H9 (cell line): ENCODE measurements around the gene BRD3OS. TPM values are rescaled to one million over a fixed set of nuclear protein-coding genes. Genes with fewer than 3 reads are reported as not detected.

Source experiments
- DNase-seq: peaks from one replicate; pipeline ENCODE4 v3.0.0-alpha.2; 2017
- H2AFZ ChIP-seq: one replicate; pipeline ENCODE4 v1.6.1; 2013; ENCODE audit warnings: mild to moderate bottlenecking, low read length, control low read depth, moderate library complexity
- H2AK5ac ChIP-seq: 2 replicates; pipeline ENCODE4 v1.6.1; 2013; ENCODE audit warnings: low read length, control low read depth, mixed read lengths; ENCODE audit not compliant: insufficient read length
- H2BK120ac ChIP-seq: one replicate; pipeline ENCODE4 v1.6.1; 2013; ENCODE audit warnings: low read depth, mild to moderate bottlenecking, low read length, control low read depth, inconsistent platforms; ENCODE audit not compliant: poor library complexity, severe bottlenecking
- H2BK12ac ChIP-seq: 2 replicates; pipeline ENCODE4 v1.6.1; 2013; ENCODE audit warnings: low read length, control low read depth, mixed read lengths, low read depth; ENCODE audit not compliant: insufficient read length
- H2BK15ac ChIP-seq: 2 replicates; pipeline ENCODE4 v1.6.1; 2013; ENCODE audit warnings: low read depth, low read length, control low read depth
- H2BK20ac ChIP-seq: one replicate; pipeline ENCODE4 v1.6.1; 2013; ENCODE audit warnings: low read depth, mild to moderate bottlenecking, low read length, control low read depth, inconsistent platforms; ENCODE audit not compliant: poor library complexity, severe bottlenecking
- H2BK5ac ChIP-seq: 2 replicates; pipeline ENCODE4 v1.6.1; 2013; ENCODE audit warnings: low read length, control low read depth, mixed read lengths; ENCODE audit not compliant: insufficient read length
- H3K14ac ChIP-seq: 2 replicates; pipeline ENCODE4 v1.6.1; 2013; ENCODE audit warnings: low read length, control low read depth; ENCODE audit not compliant: insufficient read depth
- H3K18ac ChIP-seq: 2 replicates; pipeline ENCODE4 v1.6.1; 2013; ENCODE audit warnings: low read depth, mild to moderate bottlenecking, mixed read lengths, low read length, control low read depth; ENCODE audit not compliant: insufficient read length
- H3K23ac ChIP-seq: 2 replicates; pipeline ENCODE4 v1.6.1; 2013; ENCODE audit warnings: low read length, control low read depth, mixed read lengths, low read depth; ENCODE audit not compliant: insufficient read length
- H3K23me2 ChIP-seq: 2 replicates; pipeline ENCODE4 v1.6.1; 2013; ENCODE audit warnings: low read depth, mild to moderate bottlenecking, mixed read lengths, low read length, control low read depth; ENCODE audit not compliant: insufficient read length, poor library complexity, severe bottlenecking
- H3K27ac ChIP-seq: 2 replicates; pipeline ENCODE4 v1.5.1; 2013; ENCODE audit warnings: low read length, control low read depth, mixed read lengths, low read depth; ENCODE audit not compliant: insufficient read length
- H3K27me3 ChIP-seq: 2 replicates; pipeline ENCODE4 v1.6.1; 2013; ENCODE audit warnings: low read length, control low read depth, inconsistent platforms; ENCODE audit not compliant: insufficient read depth
- H3K4ac ChIP-seq: 2 replicates; pipeline ENCODE4 v1.6.1; 2013; ENCODE audit warnings: low read depth, mild to moderate bottlenecking, control low read depth, inconsistent platforms, low read length, moderate library complexity
- H3K4me1 ChIP-seq: 2 replicates; pipeline ENCODE4 v1.6.1; 2013; ENCODE audit warnings: low read length, control low read depth, inconsistent platforms; ENCODE audit not compliant: insufficient read depth
- H3K4me2 ChIP-seq: 2 replicates; pipeline ENCODE4 v1.6.1; 2013; ENCODE audit warnings: low read length, control low read depth, mixed read lengths; ENCODE audit not compliant: insufficient read length, insufficient read depth
- H3K56ac ChIP-seq: 2 replicates; pipeline ENCODE4 v1.6.1; 2013; ENCODE audit warnings: low read depth, mild to moderate bottlenecking, mixed read lengths, low read length, control low read depth; ENCODE audit not compliant: insufficient read length
- H3K79me1 ChIP-seq: 2 replicates; pipeline ENCODE4 v1.6.1; 2013; ENCODE audit warnings: low read depth, mild to moderate bottlenecking, moderate library complexity, low read length, control low read depth, inconsistent platforms; ENCODE audit not compliant: insufficient read depth, poor library complexity, severe bottlenecking
- H3K79me2 ChIP-seq: 2 replicates; pipeline ENCODE4 v1.6.1; 2013; ENCODE audit warnings: low read length, control low read depth, inconsistent platforms; ENCODE audit not compliant: insufficient read depth
- H3K9ac ChIP-seq: 2 replicates; pipeline ENCODE4 v1.6.1; 2013; ENCODE audit warnings: low read length, control low read depth, mixed read lengths; ENCODE audit not compliant: insufficient read length; ENCODE audit errors: extremely low read depth
- H3K9me3 ChIP-seq: one replicate; pipeline ENCODE4 v1.6.1; 2013; ENCODE audit warnings: low read depth, low read length, inconsistent platforms; ENCODE audit not compliant: control insufficient read depth
- H3T11ph ChIP-seq: one replicate; pipeline ENCODE4 v1.6.1; 2013; ENCODE audit warnings: mild to moderate bottlenecking, low read length, control low read depth, inconsistent platforms
- H4K20me1 ChIP-seq: one replicate; pipeline ENCODE4 v1.6.1; 2013; ENCODE audit not compliant: control insufficient read depth, insufficient read length, insufficient read depth
- H4K5ac ChIP-seq: 2 replicates; pipeline ENCODE4 v1.6.1; 2013; ENCODE audit warnings: low read depth, mild to moderate bottlenecking, mixed read lengths, low read length, control low read depth; ENCODE audit not compliant: insufficient read length
- H4K8ac ChIP-seq: replicated peaks from 2 replicates; pipeline ENCODE4 v1.6.1; 2013; ENCODE audit warnings: low read length, control low read depth, mixed read lengths, low read depth; ENCODE audit not compliant: insufficient read length
- H4K91ac ChIP-seq: 2 replicates; pipeline ENCODE4 v1.6.1; 2013; ENCODE audit warnings: low read depth, mild to moderate bottlenecking, moderate library complexity, mixed read lengths, low read length, control low read depth; ENCODE audit not compliant: insufficient read length
- H3K27ac Mint-ChIP-seq, 3 experiments: 2 replicates in 2 of 3; 3 replicates in 1 of 3; pipeline ENCODE4 v1.8.0; 2020 to 2021; ENCODE audit warnings: mixed read lengths in 3 of 3, mild to moderate bottlenecking in 1 of 3, moderate library complexity in 1 of 3
- H3K27me3 Mint-ChIP-seq: 2 replicates; pipeline ENCODE4 v1.8.0; 2021; ENCODE audit warnings: low read depth, mild to moderate bottlenecking, moderate library complexity, mixed read lengths
- H3K36me3 Mint-ChIP-seq, 3 experiments: 2 replicates in 2 of 3; 3 replicates in 1 of 3; pipeline ENCODE4 v1.8.0; 2020 to 2021; ENCODE audit warnings: low read depth in 3 of 3, mixed read lengths in 3 of 3; ENCODE audit not compliant: insufficient read depth in 1 of 3
- H3K4me1 Mint-ChIP-seq, 2 experiments: 2 replicates each; pipeline ENCODE4 v1.8.0; 2020; ENCODE audit warnings: mixed read lengths in 2 of 2
- H3K4me3 Mint-ChIP-seq, 2 experiments: 2 replicates in 1 of 2; 3 replicates in 1 of 2; pipeline ENCODE4 v1.8.0; 2020 to 2021; ENCODE audit warnings: mild to moderate bottlenecking in 2 of 2, mixed read lengths in 2 of 2, moderate library complexity in 1 of 2
- H3K9me3 Mint-ChIP-seq, 2 experiments: 2 replicates in 1 of 2; 3 replicates in 1 of 2; pipeline ENCODE4 v1.8.0; 2020; ENCODE audit warnings: mild to moderate bottlenecking in 2 of 2, mixed read lengths in 2 of 2, moderate library complexity in 1 of 2
- CTCF ChIP-seq: fragments of 200-600 bp; sonication (generic); conservative IDR thresholded peaks from 3 replicates; pipeline ENCODE4 v1.8.0; 2021; ENCODE audit warnings: antibody characterized with exemption, mild to moderate bottlenecking
- WGBS: extraction: QIAGEN DNeasy Blood & Tissue Kit; methylation state at CpG from one replicate; pipeline ENCODE4 v1.1.7; 2013; ENCODE audit warnings: missing lambda C conversion rate, low lambda C conversion rate, mixed read lengths; ENCODE audit not compliant: insufficient read length; ENCODE audit errors: extremely low coverage; 5-methylcytosine and 5-hydroxymethylcytosine counted together
- total RNA-seq: library from RNA; stranded (reverse); gene quantifications from 2 replicates; pipeline ENCODE4 v1.2.1, GENCODE V29; 2021

BRD3OS gene
- total RNA-seq, 1 experiment from 2014 or later: 16.4 TPM

- no peak overlapping the region for H2AK5ac ChIP-seq
- no peaks in the 10 kb centered on the region for H3K27me3 ChIP-seq
- Mint-ChIP-seq H3K27me3 (no peaks in the 10 kb centered on the region), H3K27ac (no peak overlapping the region), H3K4me1 (no peaks in the 10 kb centered on the region), H3K4me3 (no peak overlapping the region), H3K9me3 (no peaks in the 10 kb centered on the region), H3K36me3 (peaks cover 24 to 75% (median 74%) of the 10 kb centered on the region in 3 experiments)
- H3K9ac ChIP-seq: no peak overlapping the region
- H4K91ac ChIP-seq: no peak overlapping the region
- WGBS: no CpG with 5 or more reads among the region's 20 CpGs
- no peak overlapping the region for H2BK120ac ChIP-seq
- no peaks in the 10 kb centered on the region for H3K79me1 ChIP-seq
- no peak for DNase-seq
- no peaks in the 10 kb centered on the region; the same call in 1 of the 2 replicates for H3K79me2 ChIP-seq
- H2BK20ac ChIP-seq: no peak overlapping the region
- no peaks in the 10 kb centered on the region for H3K4me1 ChIP-seq
- H3K4me2 ChIP-seq: no peak overlapping the region
- H3K4ac ChIP-seq: no peak overlapping the region
- no peak overlapping the region for H2BK15ac ChIP-seq
- no peak overlapping the region for H2BK5ac ChIP-seq
- H3K27ac ChIP-seq: no peak overlapping the region
- no peak overlapping the region for H3K14ac ChIP-seq
- no peak for TF ChIP-seq CTCF
- H4K5ac ChIP-seq: no peak overlapping the region
- H2BK12ac ChIP-seq: no peak overlapping the region
- no peak overlapping the region for H4K8ac ChIP-seq
- H2AFZ ChIP-seq: no peak overlapping the region
- H3K23me2 ChIP-seq: no peaks in the 10 kb centered on the region
- H3K9me3 ChIP-seq: no peaks in the 10 kb centered on the region
- no peak overlapping the region for H3K56ac ChIP-seq
- no peak overlapping the region for H3K23ac ChIP-seq
- no peak overlapping the region for H3K18ac ChIP-seq
- H3T11ph ChIP-seq: no peak overlapping the region
- H4K20me1 ChIP-seq: no peaks in the 10 kb centered on the region
Observed at GRCh38 chr9:134049236-134049635, 24.0 kb downstream of the BRD3OS start.
